HG03095 (cell line): Measurements from ENCODE around the gene INPP5B.

Source experiments
- ATAC-seq: cut with Tn5 transposase; IDR thresholded peaks from one replicate; pipeline ENCODE4 v1.9.1; 2021; ENCODE audit warnings: moderate library complexity; ENCODE audit not compliant: unreplicated experiment

The INPP5B gene

DNA sequence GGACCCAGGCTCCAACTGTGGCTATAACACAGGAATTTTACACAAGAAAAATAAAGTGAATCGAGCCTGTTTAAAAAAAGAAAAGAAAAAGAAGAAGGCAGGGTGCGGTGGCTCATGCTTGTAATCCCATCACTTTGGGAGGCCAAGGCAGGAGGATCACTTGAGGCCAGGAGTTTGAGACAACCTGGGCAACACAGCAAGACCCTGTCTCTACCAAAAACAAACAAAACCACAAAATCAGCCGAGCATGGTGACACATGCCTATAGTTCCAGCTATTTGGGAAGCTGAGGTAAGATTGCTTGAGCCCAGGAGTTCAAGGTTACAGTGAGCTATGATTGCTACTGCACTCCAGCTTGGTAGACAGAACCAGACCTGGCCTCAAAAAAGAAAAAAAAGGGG lies 105.2 kb downstream of the INPP5B start:
- no peak for ATAC-seq

DNA sequence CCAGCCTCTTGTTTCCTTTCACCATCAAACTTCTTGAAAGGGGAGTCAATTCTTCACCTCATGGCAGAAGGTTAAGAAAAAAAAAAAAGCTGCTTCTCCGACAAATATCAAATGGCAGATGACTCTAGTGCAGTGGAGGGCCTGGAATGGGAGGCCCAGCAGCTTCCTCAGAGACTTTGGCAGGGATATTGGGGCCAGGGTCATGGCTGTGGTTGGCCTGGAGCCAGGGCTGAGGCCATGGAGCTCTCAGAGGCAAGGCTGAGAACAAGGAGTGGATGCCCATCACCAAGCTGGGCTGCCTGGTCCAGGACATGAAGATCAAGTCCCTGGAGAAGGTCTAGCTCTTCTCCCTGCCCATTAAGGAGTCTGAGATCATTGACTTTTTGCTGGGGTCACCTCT lies 106.1 kb downstream of the INPP5B start:
- no peak for ATAC-seq

DNA sequence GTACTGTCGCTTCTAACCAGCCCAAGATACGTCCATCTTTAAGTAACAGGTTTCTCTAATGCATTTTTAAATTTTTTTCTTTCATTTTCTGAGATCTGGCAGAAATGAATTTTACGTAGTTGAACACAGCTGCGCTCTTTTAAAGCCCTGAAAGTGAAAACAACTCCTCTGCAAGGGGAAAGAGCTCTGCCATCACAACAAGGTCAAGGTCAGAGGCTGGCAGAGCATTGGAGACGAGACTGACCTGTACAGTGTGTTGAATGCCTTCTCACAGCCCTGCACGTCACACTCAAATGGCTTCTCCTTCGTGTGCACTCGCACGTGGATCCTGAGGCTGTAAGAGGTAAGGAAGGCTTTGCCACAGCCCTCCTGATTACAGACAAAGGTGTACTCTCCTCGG lies 107.2 kb downstream of the INPP5B start:
- ATAC-seq = no peak

DNA sequence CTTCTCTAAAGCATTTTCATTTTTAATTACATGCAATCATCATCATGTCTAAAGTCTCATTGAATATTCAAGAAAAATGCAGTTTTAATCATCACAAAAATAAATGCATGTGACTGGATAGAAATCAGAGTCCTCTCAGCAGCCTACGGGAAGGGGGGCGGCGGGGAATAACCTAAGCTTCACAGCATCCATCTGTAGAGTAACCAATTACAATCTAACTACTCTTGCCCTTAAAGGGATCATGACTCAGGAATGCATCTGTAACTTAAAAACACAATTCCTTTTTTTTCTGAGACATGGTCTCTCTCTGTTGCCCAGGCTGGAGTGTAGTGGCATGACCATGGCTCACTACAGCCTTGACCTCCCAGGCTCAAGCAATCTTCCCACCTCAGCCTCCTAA lies 110.1 kb downstream of the INPP5B start:
- ATAC-seq = no peak

DNA sequence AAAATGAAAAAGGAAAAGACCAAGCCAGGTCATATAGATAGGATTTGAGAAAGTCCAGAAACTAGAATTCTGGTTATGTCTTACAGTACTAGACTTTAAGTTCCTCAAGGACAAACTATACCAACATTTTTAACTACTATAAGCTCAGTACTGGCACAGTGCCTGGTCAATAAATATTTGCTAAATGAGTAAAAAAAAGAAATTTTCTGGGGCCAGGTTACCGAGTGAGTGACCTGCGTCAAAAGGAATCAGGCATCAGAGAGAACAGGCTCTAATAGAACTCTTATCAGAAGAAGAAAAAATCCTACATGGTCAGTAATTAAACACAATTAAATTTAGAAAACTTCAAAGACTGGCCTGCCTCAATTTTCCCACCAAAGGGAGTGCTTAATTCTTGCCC lies 115.0 kb downstream of the INPP5B start:
- no peak for ATAC-seq

DNA sequence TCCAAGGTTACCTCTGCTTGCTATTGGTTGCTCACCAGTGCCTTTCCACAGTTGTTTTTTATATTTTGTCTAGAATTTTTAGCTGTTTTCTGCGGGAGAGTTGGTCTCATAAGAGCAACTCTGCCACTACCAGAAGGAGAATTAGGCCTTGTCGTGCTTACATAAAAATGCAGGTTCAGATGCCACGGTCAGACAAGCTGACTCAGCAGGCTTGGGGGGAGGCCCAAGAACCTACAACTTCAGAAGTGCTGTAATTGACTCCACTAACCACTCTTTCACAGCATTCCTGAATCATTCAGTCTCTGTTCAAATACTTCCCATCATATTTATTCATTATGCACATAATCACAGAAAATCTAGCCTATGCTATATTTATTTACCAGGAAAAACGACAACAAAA lies 115.7 kb downstream of the INPP5B start:
- ATAC-seq = no peak

DNA sequence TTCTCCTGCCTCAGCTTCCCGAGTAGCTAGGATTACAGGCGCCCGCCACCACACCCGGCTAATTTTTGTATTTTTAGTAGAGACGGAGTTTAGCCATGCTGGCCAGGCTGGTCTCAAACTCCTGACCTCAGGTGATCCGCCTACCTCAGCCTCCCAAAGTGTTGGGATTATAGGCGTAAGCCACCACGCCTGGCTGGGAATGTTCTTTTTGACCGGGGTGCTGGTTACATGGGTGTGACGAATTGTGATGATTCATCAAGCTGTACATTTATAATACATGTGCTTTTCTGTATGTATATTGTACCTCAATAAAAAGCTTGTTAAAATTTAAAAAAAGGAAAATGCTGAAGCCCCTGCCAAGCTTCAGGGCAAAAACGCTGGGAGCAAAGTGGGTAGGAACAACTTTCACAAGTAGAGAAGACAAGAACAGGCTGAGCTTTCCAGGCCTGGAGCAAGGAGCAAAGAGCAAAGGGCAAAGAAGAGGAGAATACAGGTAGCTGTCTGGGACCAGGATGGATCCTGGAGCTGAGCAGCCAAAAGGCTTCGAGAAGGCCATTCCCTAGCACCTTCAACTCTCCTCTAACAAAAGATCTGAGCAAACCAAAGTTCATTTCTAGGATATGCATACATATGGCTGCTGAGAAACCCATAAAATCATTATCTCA lies 118.3 kb downstream of the INPP5B start:
- no peak for ATAC-seq

DNA sequence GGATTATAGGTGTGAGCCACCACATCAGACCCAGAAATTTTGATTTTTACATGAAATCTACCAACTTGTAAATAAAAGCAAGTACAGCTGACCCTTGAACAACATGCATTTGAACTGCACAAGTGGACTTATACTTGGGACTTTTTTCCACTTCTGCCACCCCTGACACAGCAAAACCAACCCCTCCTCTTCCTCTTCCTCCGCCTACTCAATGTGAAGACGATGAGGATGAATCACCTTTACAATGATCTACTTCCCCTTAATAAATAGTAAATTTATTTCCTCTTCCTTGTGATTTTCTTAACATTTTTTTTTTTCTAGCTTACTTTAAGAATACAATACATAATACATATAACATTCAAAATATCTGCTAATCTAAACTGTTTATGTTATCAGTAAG lies 121.3 kb downstream of the INPP5B start:
- ATAC-seq = no peak

DNA sequence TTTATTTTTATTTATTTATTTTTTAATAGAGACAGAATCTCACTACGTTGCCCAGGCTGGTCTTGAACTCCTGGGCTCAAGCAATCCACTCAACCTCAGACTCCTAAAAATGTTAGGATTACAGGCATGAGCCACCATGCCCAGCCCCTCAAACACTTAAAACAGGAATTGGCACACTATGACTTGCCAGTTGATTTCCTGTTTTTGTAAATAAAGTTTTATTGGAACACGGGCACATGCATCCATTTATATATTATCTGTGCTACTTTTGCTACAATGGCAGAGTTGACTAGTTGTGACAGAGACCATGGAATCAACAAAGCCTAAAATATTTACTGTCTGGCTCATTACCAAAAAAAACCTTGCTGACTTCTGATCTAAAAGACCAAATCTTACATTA lies 122.9 kb downstream of the INPP5B start:
- no peak for ATAC-seq

DNA sequence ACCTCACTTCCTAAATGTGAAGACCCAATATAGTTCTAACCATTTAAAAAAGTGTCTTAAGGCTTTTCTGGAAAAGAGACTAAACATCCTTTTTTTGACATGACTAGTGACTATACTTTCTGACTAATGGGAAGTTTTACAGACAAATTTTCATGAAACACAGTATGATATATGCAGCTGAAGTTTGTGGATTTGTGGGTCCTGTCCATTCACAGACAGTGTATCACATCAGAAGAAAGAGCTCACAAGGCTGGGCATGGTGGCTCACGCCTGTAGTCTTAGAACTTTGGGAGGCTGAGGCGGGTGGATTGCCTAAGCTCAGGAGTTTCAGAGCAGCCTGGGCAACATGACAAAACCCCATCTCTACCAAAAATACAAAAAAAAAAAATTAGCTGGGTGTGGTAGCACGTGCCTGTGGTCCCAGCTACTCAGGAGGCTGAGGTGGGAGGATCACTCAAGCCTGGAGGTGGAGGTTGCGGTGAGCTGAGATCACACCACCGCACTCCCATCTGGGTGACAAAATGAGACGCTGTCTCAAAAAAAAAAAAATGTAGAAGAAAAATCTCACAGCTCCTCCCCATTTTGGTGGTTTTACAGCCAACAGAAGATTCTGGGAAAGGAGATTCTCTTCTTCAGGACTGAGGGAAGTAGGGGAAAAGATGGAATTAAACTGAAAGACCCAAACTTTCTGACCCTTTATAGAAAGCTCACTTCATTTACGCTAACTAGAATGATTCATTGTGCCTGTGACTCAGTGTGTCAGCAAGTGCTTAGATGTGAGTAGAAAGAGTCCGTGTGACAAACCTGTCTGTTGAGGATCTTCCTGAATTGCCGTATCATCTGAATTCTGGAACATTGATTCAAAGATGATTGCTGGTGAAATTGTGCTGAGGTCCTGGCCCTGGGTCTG lies 123.7 kb downstream of the INPP5B start:
- no peak for ATAC-seq

DNA sequence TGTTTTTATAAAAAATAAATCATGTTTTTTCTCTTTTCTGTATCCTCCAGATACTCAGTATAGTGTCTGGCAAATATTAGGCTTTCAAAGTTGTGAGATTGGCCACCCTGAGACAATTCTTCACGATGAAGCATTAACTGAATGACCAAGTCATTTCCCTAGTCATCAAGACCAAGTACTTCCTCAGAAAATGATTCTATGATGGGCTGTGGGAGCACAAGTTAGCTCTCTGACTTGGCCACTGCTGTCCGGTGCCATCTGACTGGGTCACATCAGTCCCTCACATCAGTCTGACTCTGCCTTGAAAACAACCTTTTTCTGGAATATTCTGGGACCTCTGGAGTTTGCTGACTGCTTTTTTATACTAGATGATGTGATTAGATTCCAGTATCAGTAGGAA lies 125.4 kb downstream of the INPP5B start:
- ATAC-seq = no peak

DNA sequence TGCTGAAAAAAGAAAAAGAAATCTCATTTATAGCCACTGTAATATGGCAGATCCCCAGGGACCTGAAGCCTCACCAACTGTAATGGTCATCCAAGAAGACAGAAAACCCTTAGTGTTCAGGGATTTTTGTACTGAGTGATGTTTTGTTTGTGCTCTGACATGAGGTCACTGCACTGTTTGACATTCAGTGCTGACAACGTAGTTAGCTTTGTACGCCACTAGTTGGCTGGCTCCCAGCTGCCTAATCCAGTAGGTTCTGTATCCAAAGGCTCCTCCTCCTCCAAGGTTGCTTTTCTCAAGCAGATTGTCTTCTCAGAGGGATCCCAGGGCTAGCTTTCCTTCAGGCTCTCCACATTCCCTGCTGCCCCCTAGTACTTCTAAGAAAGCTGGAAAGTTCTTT lies 129.4 kb downstream of the INPP5B start:
- no peak for ATAC-seq

DNA sequence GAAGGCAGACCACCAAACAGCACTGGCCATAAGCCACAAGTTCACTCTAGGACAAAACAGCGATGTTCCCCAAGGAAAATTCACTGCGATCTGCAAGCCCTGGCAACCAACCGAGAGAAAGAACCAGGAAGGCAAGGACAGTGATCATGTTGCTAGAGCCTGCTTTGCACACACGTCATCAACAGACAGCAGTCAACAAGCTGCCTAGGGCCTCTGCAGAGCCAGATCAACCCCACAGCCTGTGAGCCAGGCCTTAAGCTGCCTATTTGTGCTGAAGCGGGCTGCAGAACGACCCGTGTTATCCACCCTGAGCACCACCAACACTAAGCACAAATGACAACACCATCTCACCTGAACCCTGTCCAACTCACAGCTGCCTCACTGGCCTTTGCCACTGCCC lies 132.6 kb downstream of the INPP5B start:
- ATAC-seq = no peak

DNA sequence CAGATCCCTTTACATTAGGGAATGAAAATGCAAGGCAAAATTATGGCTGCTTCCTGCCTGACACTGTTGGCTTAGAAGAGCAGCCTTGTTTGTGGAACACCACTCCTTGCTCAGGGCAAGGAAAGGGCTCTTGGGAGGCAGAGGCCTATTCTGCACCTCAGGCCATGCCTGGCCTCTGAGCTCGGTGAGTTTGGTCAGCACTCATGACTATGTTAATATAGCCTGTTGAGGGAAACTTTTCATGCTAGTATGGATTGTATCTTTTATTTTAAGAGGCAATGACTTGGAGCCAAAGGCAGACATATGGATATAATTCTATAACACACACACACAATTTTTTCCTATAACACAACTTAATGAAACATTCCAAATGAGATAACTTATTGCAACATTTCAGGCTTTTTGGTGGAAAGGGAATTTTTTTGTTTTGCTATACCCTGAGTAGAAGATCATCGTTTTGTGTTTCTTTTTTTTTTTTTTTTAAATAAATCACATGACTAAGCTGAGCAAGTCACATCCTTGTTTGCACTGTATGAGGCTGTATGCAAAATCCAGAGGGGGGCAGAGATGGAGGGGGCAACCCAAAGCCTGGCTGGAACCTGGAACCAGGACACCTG lies 133.2 kb downstream of the INPP5B start:
- ATAC-seq = no peak

DNA sequence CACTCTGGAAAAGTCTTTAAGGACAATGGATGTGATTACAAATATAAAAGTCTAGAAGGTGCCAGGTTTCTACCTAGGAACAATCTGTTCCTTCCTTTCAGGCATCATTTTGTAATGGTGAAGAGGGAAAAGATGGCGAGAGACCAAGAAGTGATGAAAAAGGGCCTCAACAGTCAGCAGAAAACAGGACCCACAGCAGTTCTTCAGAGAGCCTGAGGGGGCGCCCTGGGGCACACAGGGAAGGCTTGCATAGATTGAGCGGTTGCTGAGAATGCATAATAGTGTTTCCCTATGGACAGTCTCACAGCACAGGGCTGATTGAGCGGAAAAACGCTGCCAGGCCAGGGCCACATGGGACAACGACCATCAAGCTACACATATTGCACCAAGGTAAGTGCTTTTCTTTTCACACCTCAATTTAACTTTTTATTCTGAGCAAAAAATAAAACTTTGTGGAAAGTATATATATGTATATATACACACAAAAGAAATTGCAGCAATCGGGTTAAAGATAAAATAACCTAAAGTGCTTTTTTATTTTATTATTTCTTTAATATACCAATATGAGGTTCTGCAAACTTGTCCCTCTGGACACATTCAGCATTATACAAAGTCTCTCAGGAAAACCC lies 135.7 kb downstream of the INPP5B start:
- peak; percentile 36 for ATAC-seq
